ENCODE results near the gene SLC5A3. TPM values are rescaled to one million over a fixed set of nuclear protein-coding genes. Genes with fewer than 3 reads are reported as not detected.

SLC5A3 gene
- total RNA-seq: 71.9 TPM

GRCh38 chr21:34073032-34073748 lies at the start of gene SLC5A3, which contains the start of gene MRPS6:
SLC5A3 (plus strand) TSS chr21:34073578; CDS start chr21:34095199, 21,621 bp downstream.
MRPS6 (plus strand) TSS chr21:34073578; CDS start chr21:34073701, 123 bp downstream.

Other genes with a start within 250 kb of the SLC5A3 start
- 160 TPM for gene ATP5PO, start 157.8 kb upstream of the SLC5A3 start, total RNA-seq
- gene MRPS6, start within 50 bp of the SLC5A3 start, total RNA-seq: 31.5 TPM